Measurements from ENCODE around the gene ANKRD55.
"Not testable (repeated sequence)": the region's sequence is repeated elsewhere in the genome, so short reads cannot be mapped to it uniquely, and the experiment has no call there.

ANKRD55 gene

DNA sequence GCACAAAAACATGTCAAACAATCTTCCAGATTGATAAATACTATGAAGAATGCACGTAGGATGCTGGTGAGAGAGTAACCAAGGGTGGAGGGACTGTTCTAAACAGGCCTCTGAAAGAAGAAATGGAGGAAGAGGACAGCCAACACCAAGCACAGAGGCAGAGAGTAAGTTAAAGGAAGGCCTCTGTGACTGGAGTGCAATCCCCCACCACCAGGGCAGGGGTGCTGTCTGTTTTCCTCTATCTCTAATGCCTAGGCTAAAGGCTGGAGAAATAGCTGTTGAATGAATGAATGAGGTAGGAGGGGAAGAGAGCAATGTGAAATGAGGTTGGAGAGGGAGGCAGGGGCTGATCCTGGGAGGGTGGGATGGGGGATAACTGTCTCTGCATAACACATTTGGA is 88.9 kb downstream of the ANKRD55 start:
- no peak for DNase-seq (ENCODE audit: low spot score)

DNA sequence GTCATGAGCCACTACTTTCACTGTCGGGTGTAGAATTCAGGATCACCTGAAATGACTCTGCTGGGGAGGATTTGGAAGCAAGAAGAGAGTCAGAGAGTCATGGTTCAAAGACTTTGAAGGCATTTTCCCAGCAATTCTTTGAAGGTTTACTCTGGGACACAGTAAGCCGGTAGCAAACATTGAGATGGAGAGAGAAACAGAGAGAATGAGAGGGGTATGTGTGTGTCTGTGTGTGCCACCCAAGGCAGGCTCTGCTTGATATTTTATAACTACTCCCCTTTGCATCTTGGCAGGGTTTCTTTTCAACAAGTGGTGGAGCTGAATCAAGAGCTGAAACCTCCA is 89.8 kb downstream of the ANKRD55 start:
- no peak for DNase-seq (ENCODE audit: low spot score)

DNA sequence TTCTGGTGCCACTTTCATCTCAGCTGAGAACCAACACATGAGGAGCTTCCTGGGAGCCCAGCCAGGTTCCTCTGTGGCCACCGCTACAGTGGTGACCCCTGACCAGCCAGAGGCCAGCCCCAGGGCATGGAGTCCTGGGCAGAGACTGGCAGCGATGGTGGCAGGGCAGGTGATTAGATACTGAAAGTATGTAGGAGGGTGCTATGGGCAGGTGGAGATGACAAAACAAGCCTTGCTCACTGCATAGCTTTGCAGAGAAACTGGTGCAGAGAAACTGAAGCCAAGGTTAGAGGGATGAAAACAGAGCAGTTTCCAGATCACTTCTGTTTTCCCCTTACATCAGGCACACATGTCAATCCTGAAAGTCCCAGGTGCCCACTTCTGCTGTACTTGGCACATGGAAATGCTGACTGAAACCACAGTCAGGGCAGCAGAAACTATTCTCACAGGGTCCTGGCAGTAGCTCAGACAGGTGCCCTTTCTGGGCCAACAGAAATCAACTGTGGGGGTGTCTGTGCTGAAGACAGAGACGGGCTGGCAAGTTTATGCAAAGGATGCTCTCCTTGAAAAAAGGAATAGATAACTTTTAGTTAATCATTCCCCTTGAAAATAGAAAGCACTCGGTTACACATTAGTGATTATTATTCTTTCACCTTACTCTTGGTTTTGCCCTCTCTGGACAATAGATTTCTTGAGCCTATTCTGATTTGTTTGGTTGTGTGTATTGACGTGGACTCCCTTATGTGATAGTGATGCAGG is 90.3 kb downstream of the ANKRD55 start:
- no peak for DNase-seq (ENCODE audit: low spot score)

DNA sequence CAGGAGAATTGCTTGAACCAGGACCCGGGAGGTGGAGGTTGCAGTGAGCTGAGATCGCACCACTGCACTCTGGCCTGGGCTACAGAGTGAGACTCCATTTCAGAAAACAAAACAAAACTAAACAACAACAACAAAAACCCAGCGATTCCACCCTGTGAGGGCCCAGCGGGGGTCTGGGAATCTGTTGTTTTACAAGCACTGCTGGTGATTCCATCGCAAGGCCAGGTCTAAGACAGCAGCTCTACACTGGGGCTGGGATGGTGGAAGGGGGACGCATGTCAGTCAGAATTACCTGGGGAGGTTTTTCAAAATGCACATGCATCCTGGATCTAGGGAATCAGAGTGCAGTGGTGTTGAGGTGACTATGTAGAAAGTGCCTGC is 90.9 kb downstream of the ANKRD55 start:
- DNase-seq (ENCODE audit: low spot score): no peak

DNA sequence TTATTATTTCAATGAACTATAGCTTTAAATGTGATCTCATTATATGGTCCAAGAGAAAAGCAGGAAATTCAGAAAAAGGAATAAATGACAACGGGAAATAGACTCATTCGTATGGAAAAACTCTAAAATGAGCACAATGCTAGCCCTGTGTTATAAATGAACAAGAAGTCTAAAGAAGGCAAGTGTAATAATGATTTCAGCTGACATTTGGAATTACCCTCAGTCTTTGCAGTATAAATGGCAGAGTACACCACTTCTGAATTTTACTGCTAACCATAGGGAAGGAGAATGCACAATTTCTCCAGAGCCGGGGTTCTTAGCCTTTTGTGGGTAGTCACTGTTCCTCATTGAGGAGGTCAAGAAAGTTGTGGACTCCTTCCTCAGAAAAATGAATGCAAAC is 93.1 kb downstream of the ANKRD55 start:
- no peak for DNase-seq (ENCODE audit: low spot score)

DNA sequence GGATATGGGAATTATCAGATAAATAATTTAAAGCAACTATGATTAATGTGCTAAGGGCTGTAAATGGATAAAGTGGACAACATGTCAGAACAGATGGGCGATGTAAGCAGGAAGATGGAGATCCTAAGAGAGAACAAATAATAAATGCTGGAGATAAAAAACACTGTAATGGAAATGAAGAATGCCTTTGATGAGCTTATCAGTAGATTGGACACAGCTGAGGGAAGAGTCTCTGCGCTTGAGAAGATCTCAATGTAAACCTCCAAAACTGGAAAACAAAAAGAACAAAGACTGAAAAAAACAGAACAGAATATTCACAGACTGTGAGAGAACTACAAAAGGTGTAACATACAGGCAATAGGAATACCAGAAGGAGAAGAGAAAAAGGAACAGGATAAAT is 102.5 kb downstream of the ANKRD55 start:
- no peak for DNase-seq (ENCODE audit: low spot score)

DNA sequence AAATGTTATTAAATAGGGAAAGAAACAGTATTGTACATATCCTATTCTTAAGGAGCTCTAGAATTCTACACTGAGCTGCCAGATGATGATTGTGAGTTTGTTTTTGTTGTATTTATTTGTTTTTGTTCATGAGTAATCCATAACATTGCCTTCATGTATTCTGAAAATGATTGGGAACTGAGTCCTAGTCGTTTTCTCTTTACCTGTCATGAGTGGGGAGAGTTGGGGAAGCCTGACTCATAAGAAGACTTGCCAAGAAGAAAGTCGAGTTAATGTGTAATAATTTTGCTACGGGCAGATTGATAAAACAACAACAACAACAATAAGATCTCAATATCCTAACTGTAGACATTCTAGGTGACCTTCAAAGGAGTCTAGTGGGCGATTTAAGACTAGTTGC is 103.8 kb downstream of the ANKRD55 start:
- DNase-seq (ENCODE audit: low spot score): no peak

DNA sequence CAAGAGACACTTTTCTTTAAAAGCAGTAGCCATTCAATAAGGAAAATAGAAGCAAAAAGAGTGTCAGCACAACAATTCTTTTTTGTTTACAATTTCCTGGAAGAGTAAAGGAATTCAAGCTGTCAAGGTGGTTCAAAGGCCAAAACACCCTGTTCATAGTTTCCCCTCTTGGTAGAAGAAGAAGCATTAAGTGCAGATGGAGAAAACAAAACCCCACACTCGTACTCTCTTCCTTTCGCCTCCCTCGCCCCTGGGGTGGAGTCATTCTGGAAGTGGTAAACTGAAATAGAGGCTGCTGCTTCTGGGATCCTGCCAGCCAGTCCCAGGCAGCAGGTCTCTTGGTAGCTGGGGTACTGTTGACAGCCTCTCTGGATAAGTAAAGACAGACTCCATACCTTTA is 105.0 kb downstream of the ANKRD55 start:
- no peak for DNase-seq (ENCODE audit: low spot score)

DNA sequence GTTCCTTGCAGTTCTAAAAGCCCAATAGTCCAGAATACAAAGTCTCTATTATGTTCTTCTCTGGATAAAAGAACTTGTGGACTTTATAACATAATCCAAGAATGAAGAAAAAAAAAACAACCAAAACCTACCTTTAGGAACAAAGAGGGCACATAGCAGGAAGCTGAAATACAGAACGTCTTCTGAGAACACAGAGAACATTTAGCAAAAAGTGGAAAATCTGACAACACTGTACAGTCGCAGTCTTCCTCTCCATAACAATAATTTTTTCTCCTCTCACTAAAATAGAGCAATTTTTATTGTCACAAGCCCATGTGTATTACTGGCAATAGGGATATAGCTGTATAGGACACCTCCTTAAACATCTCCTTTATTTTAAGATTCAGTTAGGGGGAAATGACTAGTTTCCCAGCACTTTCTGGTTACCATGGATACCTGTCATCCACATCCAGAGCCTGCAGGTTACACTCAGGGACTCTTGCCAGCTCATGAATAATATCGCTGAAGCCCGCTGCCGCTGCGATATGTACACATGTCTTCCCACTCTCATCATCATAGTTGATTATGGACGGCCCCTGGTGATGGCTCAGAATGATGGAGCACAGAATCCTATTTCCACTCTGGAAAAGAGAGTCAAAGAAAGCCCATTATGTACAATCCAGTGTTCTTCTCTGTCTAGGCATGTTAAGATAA is 106.5 kb downstream of the ANKRD55 start:
- no peak for DNase-seq (ENCODE audit: low spot score)

DNA sequence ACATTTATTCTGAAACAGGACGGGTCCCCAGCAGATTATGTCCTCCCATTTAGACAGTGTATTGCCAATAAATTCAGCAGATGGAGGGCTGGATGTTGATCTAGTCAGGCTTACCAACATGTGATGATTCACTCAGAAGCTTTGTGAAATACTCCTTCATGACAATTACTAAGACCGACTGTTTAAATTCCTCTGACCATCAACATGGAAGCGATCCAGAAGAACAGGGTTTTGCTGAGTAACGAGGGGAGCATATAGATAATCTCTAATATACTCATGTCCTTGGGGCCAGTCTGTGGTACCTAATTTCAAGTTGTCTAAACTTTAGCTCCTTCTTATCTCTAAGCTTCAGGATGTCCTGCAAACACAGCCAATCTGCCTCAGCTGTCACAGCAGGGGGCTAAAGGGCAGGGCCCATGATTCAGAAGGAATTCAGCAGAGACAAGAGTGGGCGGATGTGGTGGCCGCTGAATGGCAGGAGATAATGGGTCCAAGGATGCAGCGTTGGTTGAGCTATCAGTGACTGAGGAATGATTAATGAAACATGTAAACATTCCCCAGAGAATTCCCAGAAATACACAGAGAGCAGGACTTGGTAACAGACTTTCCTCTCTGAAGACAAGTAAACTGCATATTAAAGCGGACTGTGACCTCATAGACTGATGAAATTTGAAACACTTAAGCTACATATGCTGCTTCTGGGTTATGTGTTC is 109.4 kb downstream of the ANKRD55 start:
- DNase-seq (ENCODE audit: low spot score): no peak

DNA sequence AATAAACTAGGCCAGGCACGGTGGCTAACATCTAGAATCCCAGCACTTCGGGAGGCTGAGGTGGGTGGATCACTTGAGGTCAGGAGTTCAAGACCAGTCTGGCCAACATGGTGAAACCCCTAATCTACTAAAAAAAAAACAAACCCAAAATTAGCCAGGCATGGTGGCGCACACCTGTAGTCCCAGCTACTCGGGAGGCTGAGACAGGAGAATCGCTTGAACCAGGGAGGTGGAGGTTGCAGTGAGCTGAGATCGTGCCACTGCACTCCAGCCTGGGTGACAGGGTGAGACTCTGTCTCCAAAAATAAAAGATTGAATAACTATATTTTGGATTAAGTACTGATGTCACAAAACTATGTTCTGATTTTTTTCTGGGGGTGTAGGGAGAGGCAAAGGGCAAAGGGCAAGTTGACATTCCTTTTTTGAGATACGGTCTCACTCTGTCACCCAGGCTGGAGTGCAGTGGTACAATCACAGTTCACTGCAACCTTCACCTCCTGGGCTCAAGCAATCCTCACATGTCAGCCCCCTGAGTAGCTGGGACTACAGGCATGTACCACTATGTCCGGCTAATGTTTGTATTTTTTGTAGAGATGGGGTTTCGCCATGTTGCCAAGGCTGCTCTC is 110.7 kb downstream of the ANKRD55 start:
- not testable (repeated sequence) for DNase-seq (ENCODE audit: low spot score)

DNA sequence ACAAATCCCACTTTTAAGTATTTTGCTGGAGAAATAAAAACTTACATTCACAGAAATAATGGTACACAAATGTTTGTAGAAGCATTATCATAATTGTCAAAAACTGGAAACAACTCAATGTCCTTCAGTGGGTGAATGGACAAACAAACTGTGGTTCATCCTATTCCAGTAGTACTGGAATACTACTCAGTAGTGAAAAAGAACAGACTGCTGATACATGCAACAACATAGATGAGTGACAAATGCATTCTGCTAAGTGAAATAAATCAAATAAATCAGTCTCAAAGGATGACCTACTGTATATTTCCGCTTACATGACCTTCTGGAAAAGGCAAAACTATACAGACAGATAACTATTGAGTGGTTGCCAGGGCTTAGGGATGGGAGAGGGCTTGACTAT is 114.1 kb downstream of the ANKRD55 start:
- no peak for DNase-seq (ENCODE audit: low spot score)

DNA sequence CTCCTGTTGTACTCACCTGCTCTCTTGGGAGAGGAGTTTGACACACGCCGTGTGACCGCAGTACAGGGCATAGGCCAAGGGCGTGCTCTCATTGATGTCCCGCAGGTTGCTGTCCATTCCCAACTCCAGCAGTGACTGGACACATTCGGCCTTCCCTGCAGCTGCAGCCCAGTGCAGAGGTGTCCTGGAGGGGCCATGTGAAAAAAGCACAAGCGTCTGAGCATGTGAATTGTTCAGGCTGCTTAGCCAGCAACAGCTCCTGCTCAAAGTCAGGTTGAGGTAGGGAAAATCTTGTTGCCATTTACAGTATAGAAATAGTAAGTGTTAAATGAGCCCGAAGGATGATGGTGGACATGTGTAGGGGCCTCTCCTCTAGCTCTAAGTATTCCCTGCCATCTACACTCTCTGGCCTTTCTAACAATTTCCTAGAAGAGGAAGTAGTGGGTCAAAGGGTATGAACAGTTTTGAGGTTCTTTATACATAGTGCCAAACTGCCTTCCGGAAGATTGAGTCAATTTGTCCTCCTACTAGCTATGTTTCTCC is 116.5 kb downstream of the ANKRD55 start:
- DNase-seq (ENCODE audit: low spot score): no peak

DNA sequence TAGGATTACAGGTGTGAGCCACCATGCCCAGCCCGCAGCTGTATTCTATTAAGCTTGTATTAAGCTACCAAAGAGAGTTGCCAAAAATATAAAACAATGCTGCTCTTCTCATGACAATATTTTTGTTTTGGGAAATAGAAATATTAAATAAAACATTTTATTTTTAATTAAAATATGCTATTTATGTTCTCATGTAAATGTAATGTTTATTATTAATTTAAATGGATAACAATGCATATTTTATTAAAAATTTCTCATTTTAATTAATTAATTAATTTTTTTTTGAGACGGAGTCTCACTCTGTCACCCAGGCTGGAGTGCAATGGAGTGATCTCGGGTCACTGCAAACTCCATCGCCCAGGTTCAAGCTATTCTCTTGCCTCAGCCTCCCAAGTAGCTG is 117.5 kb downstream of the ANKRD55 start:
- DNase-seq (ENCODE audit: low spot score): no peak

DNA sequence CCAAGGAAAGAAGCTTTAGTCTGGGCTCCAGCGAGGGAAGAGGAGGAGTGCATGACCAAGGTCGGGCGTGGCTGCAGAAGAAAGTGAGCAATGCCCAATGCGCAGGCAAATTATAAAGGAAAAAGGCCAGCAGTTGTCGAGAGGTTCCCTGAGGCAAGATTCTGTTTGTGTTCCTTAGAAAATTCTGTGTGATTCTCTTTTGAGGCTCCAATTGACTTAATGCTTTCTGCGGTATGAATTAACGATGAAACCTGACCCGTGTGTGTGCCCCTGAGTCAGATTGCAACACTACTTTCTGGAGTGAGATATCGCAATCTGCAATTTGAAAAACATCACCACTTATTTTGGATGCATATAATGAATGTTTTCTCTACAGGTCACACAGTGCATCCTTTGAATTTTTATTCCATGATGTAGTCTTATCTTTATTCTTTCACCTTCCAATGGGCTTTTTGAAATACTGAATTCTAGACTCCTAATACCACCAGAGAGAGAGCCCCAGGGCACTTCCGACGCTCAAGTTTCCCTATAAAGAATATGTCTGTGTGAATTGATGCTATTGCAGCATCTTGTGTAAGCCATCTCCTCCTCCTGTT is 120.5 kb downstream of the ANKRD55 start:
- no peak for DNase-seq (ENCODE audit: low spot score)

DNA sequence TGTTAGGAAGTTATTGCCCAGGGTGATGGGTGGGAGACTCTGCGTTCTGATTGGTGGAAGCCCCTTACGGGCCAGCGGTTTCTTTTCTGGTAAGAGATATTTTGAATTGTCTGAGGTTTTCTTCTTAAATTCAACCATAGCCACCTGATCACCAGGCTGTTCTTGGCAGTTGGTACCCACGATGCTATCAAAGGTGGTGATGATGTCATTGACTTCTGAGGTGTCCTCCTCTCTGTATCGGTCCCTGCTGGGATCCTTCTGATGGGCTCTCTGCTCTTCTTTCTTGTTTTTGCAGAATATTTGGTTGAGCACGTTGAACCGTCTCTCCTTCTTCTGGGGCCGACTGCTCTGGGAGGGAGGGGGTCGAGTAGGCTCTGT is 121.7 kb downstream of the ANKRD55 start:
- no peak for DNase-seq (ENCODE audit: low spot score)

DNA sequence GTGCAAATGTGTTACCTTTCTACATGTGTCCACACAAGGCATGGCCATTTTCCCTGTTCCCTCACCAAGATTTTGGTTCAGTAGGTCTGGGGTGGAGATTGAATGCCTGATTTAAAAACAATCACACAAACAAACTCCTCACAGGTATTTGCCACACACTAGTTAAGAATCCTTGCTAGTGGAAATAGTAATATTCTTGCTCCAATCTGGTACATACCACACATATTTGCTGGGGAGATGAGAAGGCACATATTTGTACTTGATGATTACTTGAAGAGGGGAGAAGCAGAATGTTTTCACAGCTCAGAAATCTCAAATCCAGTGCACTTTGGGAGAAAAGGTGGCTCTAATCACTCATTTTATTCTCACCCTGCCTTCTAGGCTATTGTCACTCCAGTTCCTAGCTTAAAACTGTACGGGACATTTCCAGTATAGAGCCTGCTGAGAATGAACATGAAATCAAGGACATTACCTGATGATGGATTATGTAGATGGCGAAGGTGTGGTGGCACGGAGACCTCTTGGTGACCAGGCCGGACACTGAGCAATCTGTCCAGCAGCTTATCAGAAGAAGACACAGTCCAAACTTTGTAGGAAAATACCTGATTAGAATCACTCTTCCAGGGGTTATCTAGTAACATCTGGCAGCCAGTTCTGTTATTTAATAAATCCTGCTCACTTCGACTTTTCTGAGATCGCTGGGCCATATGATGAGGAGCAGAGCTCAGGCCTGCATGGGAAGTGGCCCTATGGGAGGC is 122.3 kb downstream of the ANKRD55 start:
- no peak for DNase-seq (ENCODE audit: low spot score)

DNA sequence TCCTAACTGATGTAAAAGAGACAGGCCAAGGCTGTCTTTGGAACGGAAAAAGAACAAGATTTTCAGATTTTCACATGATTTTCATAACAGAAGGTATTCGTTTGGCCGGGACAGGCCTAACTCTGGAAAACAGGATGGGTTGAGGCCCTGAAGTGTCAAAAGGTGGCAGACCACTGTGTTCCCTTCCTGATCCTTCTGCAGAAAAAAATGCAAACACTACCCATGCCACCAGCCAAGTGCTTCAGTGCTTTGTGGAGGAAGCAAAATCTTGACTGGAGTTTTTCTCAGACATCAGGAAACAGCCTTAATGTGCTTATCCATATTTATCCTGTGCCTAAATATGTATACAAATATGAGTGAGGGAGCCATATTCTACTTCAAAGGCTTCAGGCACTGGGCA is 124.9 kb downstream of the ANKRD55 start:
- DNase-seq (ENCODE audit: low spot score): no peak

DNA sequence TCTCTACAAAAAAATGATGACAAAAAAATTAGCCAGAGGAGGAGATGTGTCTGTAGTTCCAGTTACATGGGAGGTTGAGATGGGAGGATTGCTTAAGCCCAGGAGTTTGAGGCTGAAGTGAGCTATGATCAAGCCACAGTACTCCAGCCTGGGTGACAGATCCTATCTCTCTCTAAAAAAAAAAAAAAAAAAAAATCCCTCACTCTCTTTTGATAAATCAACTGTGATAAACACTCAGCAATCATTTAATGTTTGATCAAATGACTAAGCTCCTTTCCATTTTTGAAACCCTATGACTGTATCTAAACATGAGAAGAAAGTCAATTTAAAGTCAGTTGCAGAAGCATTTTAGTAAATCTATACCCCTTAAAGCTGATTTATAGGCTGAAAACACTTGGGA is 126.3 kb downstream of the ANKRD55 start:
- no peak for DNase-seq (ENCODE audit: low spot score)

DNA sequence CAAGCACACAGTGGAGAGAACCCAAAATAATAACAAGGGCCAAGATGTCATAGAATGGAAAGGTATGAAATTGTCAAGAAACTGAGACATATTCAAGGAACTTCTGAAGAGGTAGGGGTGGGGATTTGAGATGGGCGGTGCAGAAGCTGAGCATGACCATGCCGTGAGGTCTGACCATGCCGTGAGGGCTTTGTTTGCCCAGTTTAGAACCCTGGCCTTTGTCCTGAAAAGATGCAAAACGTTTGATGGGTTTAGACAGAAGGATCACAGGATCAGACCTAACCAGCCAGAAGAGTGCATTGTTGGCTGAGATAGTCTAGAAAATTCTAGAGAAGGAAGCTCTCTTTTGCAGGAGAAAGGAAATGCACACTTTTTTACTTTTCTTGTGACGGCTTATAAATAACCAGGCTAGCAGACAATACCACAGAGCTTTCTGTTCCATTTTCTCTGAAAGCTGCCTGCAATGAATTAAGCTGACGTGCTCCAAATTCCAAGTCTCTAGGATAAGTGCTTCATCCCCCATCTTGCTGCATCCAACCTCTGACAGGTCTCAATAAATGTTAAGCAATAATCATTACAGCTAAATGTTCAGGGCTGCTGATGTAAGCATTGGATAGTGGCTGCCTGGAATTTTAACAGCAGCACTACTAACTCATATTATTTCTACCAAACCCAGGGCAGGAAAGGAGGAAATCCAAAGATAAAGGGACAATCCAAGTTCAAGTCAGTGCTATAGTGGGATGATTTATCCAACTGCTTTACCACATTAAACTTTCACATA is 127.4 kb downstream of the ANKRD55 start:
- DNase-seq (ENCODE audit: low spot score): no peak

DNA sequence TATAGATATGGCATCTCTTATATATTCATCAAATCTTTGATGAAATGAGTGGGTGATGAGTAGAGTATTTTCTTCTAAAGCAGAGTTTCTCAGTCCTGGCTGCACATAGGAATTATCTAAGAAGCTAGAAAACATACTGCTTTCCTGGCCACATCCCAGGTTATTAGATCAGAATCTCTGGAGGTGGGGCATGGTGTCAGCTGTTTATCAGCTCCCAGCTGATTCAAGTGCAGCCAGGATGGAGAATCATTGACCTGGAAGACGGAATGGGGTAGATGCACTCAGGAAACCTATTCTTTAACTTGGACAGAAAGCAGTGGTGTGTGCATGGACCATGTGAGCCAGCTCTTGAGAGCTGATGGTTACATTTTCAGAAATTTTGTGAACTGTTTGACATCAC is 130.2 kb downstream of the ANKRD55 start:
- no peak for DNase-seq (ENCODE audit: low spot score)
